Measurements from ENCODE around the gene CREB5.

DNA sequence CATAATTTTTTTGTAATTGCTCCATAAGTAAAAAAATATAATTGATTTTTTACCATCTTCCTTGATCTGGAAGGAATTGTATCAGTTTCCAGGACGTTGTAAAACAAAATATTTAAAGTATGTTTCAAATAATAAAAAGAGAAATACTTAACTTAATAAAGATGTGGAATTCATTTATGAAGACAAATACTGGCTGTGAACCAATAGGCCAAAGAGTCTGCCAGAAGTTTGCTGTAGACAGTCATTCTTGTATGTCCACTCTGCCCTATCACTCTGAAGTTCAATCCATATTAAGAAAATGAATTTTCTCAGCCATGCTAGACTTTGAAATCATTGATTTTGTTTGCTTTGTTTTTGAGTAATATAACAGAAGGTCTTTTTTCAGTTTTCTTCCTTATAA is 289.4 kb downstream of the CREB5 start:
- TF ChIP-seq, protein P1, sequence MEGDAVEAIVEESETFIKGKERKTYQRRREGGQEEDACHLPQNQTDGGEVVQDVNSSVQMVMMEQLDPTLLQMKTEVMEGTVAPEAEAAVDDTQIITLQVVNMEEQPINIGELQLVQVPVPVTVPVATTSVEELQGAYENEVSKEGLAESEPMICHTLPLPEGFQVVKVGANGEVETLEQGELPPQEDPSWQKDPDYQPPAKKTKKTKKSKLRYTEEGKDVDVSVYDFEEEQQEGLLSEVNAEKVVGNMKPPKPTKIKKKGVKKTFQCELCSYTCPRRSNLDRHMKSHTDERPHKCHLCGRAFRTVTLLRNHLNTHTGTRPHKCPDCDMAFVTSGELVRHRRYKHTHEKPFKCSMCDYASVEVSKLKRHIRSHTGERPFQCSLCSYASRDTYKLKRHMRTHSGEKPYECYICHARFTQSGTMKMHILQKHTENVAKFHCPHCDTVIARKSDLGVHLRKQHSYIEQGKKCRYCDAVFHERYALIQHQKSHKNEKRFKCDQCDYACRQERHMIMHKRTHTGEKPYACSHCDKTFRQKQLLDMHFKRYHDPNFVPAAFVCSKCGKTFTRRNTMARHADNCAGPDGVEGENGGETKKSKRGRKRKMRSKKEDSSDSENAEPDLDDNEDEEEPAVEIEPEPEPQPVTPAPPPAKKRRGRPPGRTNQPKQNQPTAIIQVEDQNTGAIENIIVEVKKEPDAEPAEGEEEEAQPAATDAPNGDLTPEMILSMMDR (IDR thresholded peaks at IDR 0.05), result no peak
- TF ChIP-seq EP300 (IDR thresholded peaks at IDR 0.05), result no peak
- no peak for TF ChIP-seq POLR2A (IDR thresholded peaks at IDR 0.05; ENCODE audit: low read depth)

Measured in esophagus muscularis mucosa (tissue), 4 donors.